ENCODE measurements around the gene RASSF8.
A peak's percentile ranks its signal among the peaks of the same experiment; 100 is the strongest.

DNA sequence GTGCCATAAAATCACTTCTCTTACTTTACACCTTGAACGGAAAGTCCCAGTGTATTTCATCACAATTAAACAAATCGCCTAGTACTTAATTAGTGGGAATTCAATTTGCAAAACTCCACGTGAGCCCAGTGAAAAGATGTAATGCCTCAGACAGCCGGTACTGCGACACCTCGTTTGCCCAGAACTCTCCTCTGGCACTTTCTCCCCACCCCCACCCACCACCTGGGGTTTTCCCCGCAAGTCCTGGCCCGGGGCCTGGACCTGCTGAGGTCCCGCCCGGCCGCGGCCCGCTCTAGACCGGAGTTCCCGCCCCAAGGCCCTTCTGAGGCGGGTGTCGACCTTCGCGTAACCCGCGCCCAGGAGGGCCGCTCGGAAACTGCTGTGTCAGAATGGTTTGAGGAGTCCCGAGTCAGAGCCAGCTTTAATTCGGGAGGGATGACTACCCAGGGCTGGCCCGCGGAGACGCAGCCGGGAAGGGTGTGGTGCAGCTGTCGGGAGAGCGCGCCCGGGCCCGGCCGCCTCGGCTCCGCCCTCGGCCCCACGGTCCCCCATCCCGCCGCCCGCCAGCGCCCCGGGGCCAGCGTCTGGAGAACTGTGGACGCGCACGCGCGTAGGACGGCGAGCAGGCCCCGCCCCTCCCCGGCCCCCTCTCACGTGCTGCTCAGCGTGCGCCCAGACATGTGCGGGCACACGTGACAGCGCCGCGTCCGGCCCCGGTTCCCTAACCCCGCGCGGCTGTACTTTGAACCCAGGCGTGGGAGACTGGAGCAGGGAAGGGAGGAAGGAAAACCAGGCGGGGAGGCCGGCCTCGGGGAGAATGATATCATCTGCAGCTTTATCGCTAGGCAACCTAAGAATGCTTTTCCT lies 155.6 kb downstream of the RASSF8 start:
- TF ChIP-seq, protein P1, sequence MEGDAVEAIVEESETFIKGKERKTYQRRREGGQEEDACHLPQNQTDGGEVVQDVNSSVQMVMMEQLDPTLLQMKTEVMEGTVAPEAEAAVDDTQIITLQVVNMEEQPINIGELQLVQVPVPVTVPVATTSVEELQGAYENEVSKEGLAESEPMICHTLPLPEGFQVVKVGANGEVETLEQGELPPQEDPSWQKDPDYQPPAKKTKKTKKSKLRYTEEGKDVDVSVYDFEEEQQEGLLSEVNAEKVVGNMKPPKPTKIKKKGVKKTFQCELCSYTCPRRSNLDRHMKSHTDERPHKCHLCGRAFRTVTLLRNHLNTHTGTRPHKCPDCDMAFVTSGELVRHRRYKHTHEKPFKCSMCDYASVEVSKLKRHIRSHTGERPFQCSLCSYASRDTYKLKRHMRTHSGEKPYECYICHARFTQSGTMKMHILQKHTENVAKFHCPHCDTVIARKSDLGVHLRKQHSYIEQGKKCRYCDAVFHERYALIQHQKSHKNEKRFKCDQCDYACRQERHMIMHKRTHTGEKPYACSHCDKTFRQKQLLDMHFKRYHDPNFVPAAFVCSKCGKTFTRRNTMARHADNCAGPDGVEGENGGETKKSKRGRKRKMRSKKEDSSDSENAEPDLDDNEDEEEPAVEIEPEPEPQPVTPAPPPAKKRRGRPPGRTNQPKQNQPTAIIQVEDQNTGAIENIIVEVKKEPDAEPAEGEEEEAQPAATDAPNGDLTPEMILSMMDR (IDR thresholded peaks at IDR 0.05; ENCODE audit: low read depth, low read length, poor library complexity, severe bottlenecking): peak; percentile 22
- peak; percentile 73; the same call in 1 of the 2 replicates for TF ChIP-seq EZH2phosphoT487 (IDR thresholded peaks at IDR 0.05; ENCODE audit: borderline replicate concordance, low read length)

All from DOHH2 (cell line).